HG03139 (cell line): ENCODE data around the gene BTNL2.

Experiments used
- ATAC-seq: cut with Tn5 transposase; IDR thresholded peaks from one replicate; pipeline ENCODE4 v1.9.1; 2021; ENCODE audit not compliant: unreplicated experiment

BTNL2 gene

GRCh38 chr6:32415521-32416019 lies 8.6 kb upstream of the BTNL2 start:
- ATAC-seq = no peak

GRCh38 chr6:32413427-32414047 lies 6.6 kb upstream of the BTNL2 start:
- no peak for ATAC-seq

GRCh38 chr6:32411566-32412327 lies 4.8 kb upstream of the BTNL2 start:
- no peak for ATAC-seq

GRCh38 chr6:32410906-32411305 lies 3.9 kb upstream of the BTNL2 start:
- no peak for ATAC-seq

- no peak for ATAC-seq
These were observed 784 bp downstream of the BTNL2 start for GRCh38 chr6:32406197-32406596.

- no peak for ATAC-seq
These were observed 1.3 kb downstream of the BTNL2 start for GRCh38 chr6:32405656-32406055.

- no peak for ATAC-seq
These were observed 4.2 kb downstream of the BTNL2 start for GRCh38 chr6:32402812-32403211.

GRCh38 chr6:32401284-32401963 lies 5.6 kb downstream of the BTNL2 start:
- no peak for ATAC-seq

- no peak for ATAC-seq
These were observed 9.6 kb downstream of the BTNL2 start for GRCh38 chr6:32397252-32397920.

- no peak for ATAC-seq
These were observed 11.0 kb downstream of the BTNL2 start for GRCh38 chr6:32396028-32396427.

GRCh38 chr6:32393665-32394420 lies 13.1 kb downstream of the BTNL2 start:
- ATAC-seq = no peak

GRCh38 chr6:32391505-32391904 lies 15.5 kb downstream of the BTNL2 start:
- ATAC-seq = no peak

- no peak for ATAC-seq
These were observed 19.2 kb downstream of the BTNL2 start for GRCh38 chr6:32387589-32388340.

GRCh38 chr6:32386040-32386439 lies 20.9 kb downstream of the BTNL2 start:
- ATAC-seq = no peak

GRCh38 chr6:32382757-32383420 lies 24.1 kb downstream of the BTNL2 start:
- ATAC-seq = no peak

GRCh38 chr6:32379545-32379944 lies 27.4 kb downstream of the BTNL2 start:
- ATAC-seq = no peak

- ATAC-seq = no peak
These were observed 31.0 kb downstream of the BTNL2 start for GRCh38 chr6:32375739-32376529.

GRCh38 chr6:32371803-32372202 lies 35.2 kb downstream of the BTNL2 start, which contains the start of gene TSBP1:
TSBP1 (minus strand) TSS chr6:32371903; CDS start chr6:32371706, 197 bp downstream.
- ATAC-seq = no peak
